ENCODE measurements around the gene UMPS.

DNA sequence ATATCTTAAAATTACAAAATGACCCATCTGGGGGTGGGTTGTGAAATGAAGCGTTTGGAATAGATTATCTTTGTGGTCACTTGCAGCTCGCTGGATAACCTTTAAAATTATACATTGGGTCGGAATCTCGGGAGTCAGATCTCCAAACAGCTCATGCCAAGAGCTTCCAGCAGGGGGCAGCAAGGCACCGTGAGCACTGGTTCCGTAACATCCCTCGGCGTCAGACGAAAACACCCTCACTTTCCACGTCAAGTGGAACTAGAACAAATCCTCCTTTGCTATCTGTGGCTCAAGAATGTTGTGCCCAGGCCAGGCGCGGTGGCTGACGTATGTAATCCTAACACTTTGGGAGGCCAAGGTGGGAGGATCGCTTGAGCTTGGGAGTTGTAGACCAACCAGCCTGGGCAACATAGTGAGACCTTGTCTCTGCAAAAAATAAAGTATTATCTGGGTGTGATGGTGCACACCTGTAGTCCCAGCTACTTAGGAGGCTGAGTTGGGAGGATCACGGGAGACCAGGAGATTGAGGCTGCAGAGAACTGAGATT lies 31.1 kb downstream of the UMPS start:
- TF ChIP-seq, protein P1, sequence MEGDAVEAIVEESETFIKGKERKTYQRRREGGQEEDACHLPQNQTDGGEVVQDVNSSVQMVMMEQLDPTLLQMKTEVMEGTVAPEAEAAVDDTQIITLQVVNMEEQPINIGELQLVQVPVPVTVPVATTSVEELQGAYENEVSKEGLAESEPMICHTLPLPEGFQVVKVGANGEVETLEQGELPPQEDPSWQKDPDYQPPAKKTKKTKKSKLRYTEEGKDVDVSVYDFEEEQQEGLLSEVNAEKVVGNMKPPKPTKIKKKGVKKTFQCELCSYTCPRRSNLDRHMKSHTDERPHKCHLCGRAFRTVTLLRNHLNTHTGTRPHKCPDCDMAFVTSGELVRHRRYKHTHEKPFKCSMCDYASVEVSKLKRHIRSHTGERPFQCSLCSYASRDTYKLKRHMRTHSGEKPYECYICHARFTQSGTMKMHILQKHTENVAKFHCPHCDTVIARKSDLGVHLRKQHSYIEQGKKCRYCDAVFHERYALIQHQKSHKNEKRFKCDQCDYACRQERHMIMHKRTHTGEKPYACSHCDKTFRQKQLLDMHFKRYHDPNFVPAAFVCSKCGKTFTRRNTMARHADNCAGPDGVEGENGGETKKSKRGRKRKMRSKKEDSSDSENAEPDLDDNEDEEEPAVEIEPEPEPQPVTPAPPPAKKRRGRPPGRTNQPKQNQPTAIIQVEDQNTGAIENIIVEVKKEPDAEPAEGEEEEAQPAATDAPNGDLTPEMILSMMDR (conservative IDR thresholded peaks at IDR 0.05), result peak; percentile 95
- TF ChIP-seq EZH2 (IDR thresholded peaks at IDR 0.05; ENCODE audit: low read depth), result no peak

Measured in PC-9 (cell line).